CD4-positive, alpha-beta T cell (primary cell): ENCODE results near the gene PDGFC. TPM values are rescaled to one million over a fixed set of nuclear protein-coding genes. Genes with fewer than 3 reads are reported as not detected.
"Not testable (repeated sequence)": the region's sequence is repeated elsewhere in the genome, so short reads cannot be mapped to it uniquely, and the experiment has no call there.

Source experiments
- ATAC-seq: fragments of 200-7000 bp; cut with Tn5 transposase; one replicate; pipeline ENCODE4 v1.10.0; 2022; ENCODE audit warnings: mild to moderate bottlenecking; ENCODE audit not compliant: poor library complexity
- CTCF ChIA-PET: fragments of 350-600 bp; sonication (Branson Sonifier 250); formaldehyde crosslinking; loops from one replicate; lab custom pipeline; 2021; ENCODE audit warnings: antibody characterized with exemption, inconsistent platforms; lab: Charles Lee
- POLR2A ChIA-PET: fragments of 350-600 bp; sonication (Branson Sonifier 250); formaldehyde crosslinking; loops from one replicate; lab custom pipeline; 2021; ENCODE audit warnings: antibody characterized with exemption, inconsistent platforms; lab: Charles Lee
- DNase-seq, 14 experiments: peaks; one replicate each; pipeline ENCODE4 v3.0.0-alpha.2; 2013 to 2020; ENCODE audit warnings: mixed read lengths in 2 of 14
- H3K27ac ChIP-seq, 2 donors: one replicate each; pipeline versions ENCODE4 v1.5.1 to v1.7.0; 2013; ENCODE audit warnings: low read length in 2 of 2, low read depth in 1 of 2, mild to moderate bottlenecking in 1 of 2
- H3K27me3 ChIP-seq, 2 experiments: 1 replicate in 1 of 2; 2 replicates in 1 of 2; pipeline versions ENCODE4 v1.6.1 to v1.7.0; 2013; ENCODE audit warnings: low read length in 2 of 2, control low read depth in 1 of 2, mild to moderate bottlenecking in 1 of 2, moderate library complexity in 1 of 2; ENCODE audit not compliant: insufficient read depth in 2 of 2, control insufficient read depth in 1 of 2
- H3K36me3 ChIP-seq: one replicate; pipeline ENCODE4 v1.6.1; 2013; ENCODE audit warnings: low read length, control low read depth; ENCODE audit not compliant: insufficient read depth
- H3K4me1 ChIP-seq: one replicate; pipeline ENCODE4 v1.6.1; 2013; ENCODE audit warnings: low read length, control low read depth; ENCODE audit not compliant: insufficient read depth
- H3K4me3 ChIP-seq: one replicate; pipeline ENCODE4 v1.5.1; 2013; ENCODE audit warnings: mild to moderate bottlenecking, low read length, moderate library complexity
- H3K9me3 ChIP-seq, 2 experiments: 1 replicate in 1 of 2; 2 replicates in 1 of 2; pipeline versions ENCODE4 v1.6.1 to v1.7.0; 2013; ENCODE audit warnings: low read length in 2 of 2, mild to moderate bottlenecking in 2 of 2, control low read depth in 1 of 2, moderate library complexity in 1 of 2; ENCODE audit not compliant: control insufficient read depth in 1 of 2, insufficient read depth in 1 of 2
- H3K27ac Mint-ChIP-seq: one replicate; pipeline ENCODE4 v1.8.0; 2020; ENCODE audit warnings: mixed read lengths
- H3K27me3 Mint-ChIP-seq: one replicate; pipeline ENCODE4 v1.8.0; 2021; ENCODE audit warnings: mixed read lengths
- H3K36me3 Mint-ChIP-seq: one replicate; pipeline ENCODE4 v1.8.0; 2021; ENCODE audit warnings: low read depth, mixed read lengths
- H3K4me1 Mint-ChIP-seq: one replicate; pipeline ENCODE4 v1.8.0; 2021; ENCODE audit warnings: low read depth, mixed read lengths
- H3K4me3 Mint-ChIP-seq: one replicate; pipeline ENCODE4 v1.8.0; 2020; ENCODE audit warnings: mild to moderate bottlenecking, mixed read lengths
- H3K9me3 Mint-ChIP-seq: one replicate; pipeline ENCODE4 v1.8.0; 2020; ENCODE audit warnings: mixed read lengths
- CTCF ChIP-seq: fragments of 200-600 bp; IDR thresholded peaks from one replicate; pipeline ENCODE4 v1.8.0; 2022; ENCODE audit warnings: antibody characterized with exemption, mild to moderate bottlenecking
- intact Hi-C, 2 experiments: fragments of 100-400 bp; cut with DNase I in 1 of 2; cut with micrococcal nuclease in 1 of 2; formaldehyde crosslinking; loops; one replicate each; pipeline versions ENCODE4 v1.15.1 to v1.9.0; 2023 to 2025; cut with DNase I, micrococcal nuclease
- total RNA-seq, 174 experiments: library from RNA in 2 of 174; stranded (reverse) in 2 of 174; gene quantifications; one replicate each; pipeline ENCODE4 v1.2.3 and lab custom pipeline; 2021 to 2026

PDGFC gene
- total RNA-seq, 2 experiments from 2014 or later, result not detected

- no peak overlapping the region for H3K27ac ChIP-seq
- Mint-ChIP-seq H3K27ac (no peak overlapping the region), H3K9me3 (no peaks in the 10 kb centered on the region), H3K36me3 (no peaks in the 10 kb centered on the region), H3K27me3 (no peaks in the 10 kb centered on the region), H3K4me3 (no peak overlapping the region), H3K4me1 (no peaks in the 10 kb centered on the region)
- H3K36me3 ChIP-seq, result no peaks in the 10 kb centered on the region
- no peak overlapping the region for H3K4me3 ChIP-seq
- ATAC-seq (no peak), DNase-seq (no peak)
- POLR2A ChIA-PET, result no interaction called here
- H3K4me1 ChIP-seq, result no peaks in the 10 kb centered on the region
- no peak for TF ChIP-seq CTCF
- H3K27me3 ChIP-seq, result no peaks in the 10 kb centered on the region
- intact Hi-C loops, result no loop called here
- CTCF ChIA-PET, result no interaction called here
- no peaks in the 10 kb centered on the region for H3K9me3 ChIP-seq
Measured at GRCh38 chr4:156939139-156939538, 32.5 kb downstream of the PDGFC start.

- no peak for ATAC-seq
- H3K4me3 Mint-ChIP-seq, result no peak overlapping the region
- H3K27ac Mint-ChIP-seq, result no peak overlapping the region
- H3K27ac ChIP-seq, result no peak overlapping the region
- H3K27me3 Mint-ChIP-seq, result no peaks in the 10 kb centered on the region
- no peaks in the 10 kb centered on the region for H3K27me3 ChIP-seq
- no peaks in the 10 kb centered on the region for H3K4me1 Mint-ChIP-seq
- no peaks in the 10 kb centered on the region for H3K36me3 ChIP-seq
- no peaks in the 10 kb centered on the region for H3K36me3 Mint-ChIP-seq
- TF ChIP-seq CTCF, result no peak
- ChIA-PET CTCF (no interaction called here), POLR2A (no interaction called here)
- H3K9me3 ChIP-seq, result peaks cover 0 to 4% of the 10 kb centered on the region in 2 experiments
- H3K4me1 ChIP-seq, result no peaks in the 10 kb centered on the region
- DNase-seq, result no peak
- intact Hi-C loops, result no loop called here
- H3K9me3 Mint-ChIP-seq, result peaks cover 3% of the 10 kb centered on the region
- H3K4me3 ChIP-seq, result no peak overlapping the region
Measured at GRCh38 chr4:156934259-156934635, 37.4 kb downstream of the PDGFC start.

GRCh38 chr4:156933633-156934258 lies 37.9 kb downstream of the PDGFC start:
- Mint-ChIP-seq H3K4me3 (no peak overlapping the region), H3K27ac (no peak overlapping the region), H3K27me3 (no peaks in the 10 kb centered on the region), H3K36me3 (no peaks in the 10 kb centered on the region), H3K4me1 (no peaks in the 10 kb centered on the region), H3K9me3 (peaks cover 3% of the 10 kb centered on the region)
- no peak overlapping the region for H3K4me3 ChIP-seq
- H3K27me3 ChIP-seq, result no peaks in the 10 kb centered on the region
- DNase-seq (no peak), ATAC-seq (no peak)
- POLR2A ChIA-PET, result no interaction called here
- TF ChIP-seq CTCF, result no peak
- H3K27ac ChIP-seq, result no peak overlapping the region
- no peaks in the 10 kb centered on the region for H3K36me3 ChIP-seq
- intact Hi-C loops, result no loop called here
- peaks cover 0 to 4% of the 10 kb centered on the region in 2 experiments for H3K9me3 ChIP-seq
- CTCF ChIA-PET, result no interaction called here
- no peaks in the 10 kb centered on the region for H3K4me1 ChIP-seq

GRCh38 chr4:156932360-156932759 lies 39.2 kb downstream of the PDGFC start:
- H3K4me3 ChIP-seq, POLR2A ChIA-PET, H3K27me3 Mint-ChIP-seq, H3K27me3 ChIP-seq, DNase-seq, H3K4me1 Mint-ChIP-seq, H3K4me1 ChIP-seq, H3K36me3 ChIP-seq, H3K9me3 ChIP-seq, H3K27ac Mint-ChIP-seq, H3K4me3 Mint-ChIP-seq, H3K9me3 Mint-ChIP-seq, H3K36me3 Mint-ChIP-seq, intact Hi-C loops, ATAC-seq, H3K27ac ChIP-seq, CTCF ChIA-PET: not testable (repeated sequence)
